ENCODE results near the gene PNLDC1.

GRCh38 chr6:159862103-159862502 is 62.0 kb downstream of the PNLDC1 start:
- TF ChIP-seq POLR2A (IDR thresholded peaks at IDR 0.05; ENCODE audit: low read depth, low read length) (no peak), TAF1 (IDR thresholded peaks at IDR 0.05; ENCODE audit: borderline replicate concordance, low read depth, low read length) (no peak)
